Colonic mucosa (tissue), 4 donors: Measurements from ENCODE around the gene WBP2NL. TPM values are rescaled to one million over a fixed set of nuclear protein-coding genes. Genes with fewer than 3 reads are reported as not detected.

Source experiments
- DNase-seq: peaks from one replicate; pipeline ENCODE4 v3.0.0-alpha.2; 2020
- H3K27ac ChIP-seq: fragments of 200-600 bp; one replicate; pipeline ENCODE4 v1.8.0; 2021
- H3K27me3 ChIP-seq: fragments of 200-600 bp; one replicate; pipeline ENCODE4 v1.8.0; 2021
- H3K36me3 ChIP-seq: fragments of 200-600 bp; one replicate; pipeline ENCODE4 v1.8.0; 2021
- H3K4me1 ChIP-seq: fragments of 200-600 bp; one replicate; pipeline ENCODE4 v1.8.0; 2021; ENCODE audit warnings: mild to moderate bottlenecking
- H3K4me3 ChIP-seq: fragments of 200-600 bp; one replicate; pipeline ENCODE4 v1.8.0; 2021
- H3K9ac ChIP-seq, 2 donors: one replicate each; pipeline ENCODE4 v1.7.0; 2013; ENCODE audit warnings: control low read depth in 2 of 2, low read depth in 2 of 2, low read length in 2 of 2
- H3K9me3 ChIP-seq: fragments of 200-600 bp; one replicate; pipeline ENCODE4 v1.8.0; 2021
- intact Hi-C: fragments of 100-400 bp; cut with DNase I; formaldehyde crosslinking; loops from one replicate; pipeline ENCODE4 v1.14.1; 2022
- total RNA-seq, 2 donors: library from RNA; stranded (reverse); fragmentation: NEBNext Ultra II Directional in 1 of 2; extraction: Animal tissue kit (Norgen Biotek cat#: 25700) in 1 of 2; gene quantifications; one replicate each; pipeline ENCODE4 v1.2.1, GENCODE V29; 2021
- TF ChIP-seq, protein P1 (sequence below): fragments of 200-600 bp; IDR thresholded peaks from one replicate; pipeline ENCODE4 v1.8.0; 2022; ENCODE audit warnings: antibody characterized with exemption, mild to moderate bottlenecking
- donor health status: healthy.
- donor health status: DM: no; HTN: no; CAD: no.
- donor health status: DM: no; HTN: no; CAD: no.

Gene WBP2NL
- total RNA-seq, 2 donors from 2014 or later: 1.1 to 1.9 TPM

DNA sequence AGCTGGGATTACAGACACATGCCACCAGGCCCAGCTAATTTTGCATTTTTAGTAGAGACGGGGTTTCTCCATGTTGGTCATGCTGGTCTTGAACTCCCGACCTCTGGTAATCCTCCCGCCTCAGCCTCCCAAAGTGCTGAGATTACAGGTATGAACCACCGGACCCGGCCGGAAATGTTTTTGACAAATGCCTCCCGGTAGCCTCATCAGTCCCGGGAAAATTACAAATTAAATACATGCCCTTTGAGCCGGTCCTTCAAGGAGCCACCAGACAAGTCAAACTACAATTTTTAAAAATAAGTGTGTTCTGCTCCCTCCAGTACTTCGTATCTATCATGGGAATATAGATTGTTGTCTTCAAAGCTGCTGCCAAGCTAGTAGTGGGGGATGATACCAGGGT is 17.5 kb downstream of the WBP2NL start:
- Histone ChIP-seq H3K4me1 (no peaks in the 10 kb centered on the region), H3K36me3 (no peaks in the 10 kb centered on the region), H3K9ac (no peak overlapping the region), H3K27ac (no peak overlapping the region), H3K27me3 (no peaks in the 10 kb centered on the region), H3K4me3 (no peak overlapping the region), H3K9me3 (no peaks in the 10 kb centered on the region)
- TF ChIP-seq, protein P1, sequence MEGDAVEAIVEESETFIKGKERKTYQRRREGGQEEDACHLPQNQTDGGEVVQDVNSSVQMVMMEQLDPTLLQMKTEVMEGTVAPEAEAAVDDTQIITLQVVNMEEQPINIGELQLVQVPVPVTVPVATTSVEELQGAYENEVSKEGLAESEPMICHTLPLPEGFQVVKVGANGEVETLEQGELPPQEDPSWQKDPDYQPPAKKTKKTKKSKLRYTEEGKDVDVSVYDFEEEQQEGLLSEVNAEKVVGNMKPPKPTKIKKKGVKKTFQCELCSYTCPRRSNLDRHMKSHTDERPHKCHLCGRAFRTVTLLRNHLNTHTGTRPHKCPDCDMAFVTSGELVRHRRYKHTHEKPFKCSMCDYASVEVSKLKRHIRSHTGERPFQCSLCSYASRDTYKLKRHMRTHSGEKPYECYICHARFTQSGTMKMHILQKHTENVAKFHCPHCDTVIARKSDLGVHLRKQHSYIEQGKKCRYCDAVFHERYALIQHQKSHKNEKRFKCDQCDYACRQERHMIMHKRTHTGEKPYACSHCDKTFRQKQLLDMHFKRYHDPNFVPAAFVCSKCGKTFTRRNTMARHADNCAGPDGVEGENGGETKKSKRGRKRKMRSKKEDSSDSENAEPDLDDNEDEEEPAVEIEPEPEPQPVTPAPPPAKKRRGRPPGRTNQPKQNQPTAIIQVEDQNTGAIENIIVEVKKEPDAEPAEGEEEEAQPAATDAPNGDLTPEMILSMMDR: no peak
- no peak for DNase-seq
- intact Hi-C loops: no loop called here

DNA sequence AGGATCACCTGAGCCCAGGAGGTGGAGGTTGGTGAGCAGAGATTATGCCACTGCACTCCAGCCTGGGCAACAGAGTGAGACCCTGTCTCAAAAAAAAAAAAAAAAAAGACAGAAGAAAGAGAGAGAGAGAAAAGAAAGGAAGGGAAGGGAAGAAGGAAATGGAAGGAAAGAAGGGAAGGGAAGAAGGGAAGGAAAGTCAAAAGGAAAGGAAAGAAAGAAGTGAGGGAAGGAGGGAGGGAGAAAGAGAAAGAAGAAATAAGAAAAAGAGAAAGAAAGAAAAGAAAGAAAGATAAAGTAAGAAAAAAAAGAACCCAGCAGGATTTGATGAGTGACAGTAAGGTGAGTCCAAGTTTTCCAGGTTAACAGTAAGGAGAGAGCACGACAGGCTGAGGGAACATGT is 19.6 kb downstream of the WBP2NL start:
- no peaks in the 10 kb centered on the region for H3K9me3 ChIP-seq
- H3K27ac ChIP-seq: no peak overlapping the region
- intact Hi-C loops: no loop called here
- H3K9ac ChIP-seq: no peak overlapping the region
- H3K36me3 ChIP-seq: no peaks in the 10 kb centered on the region
- no peaks in the 10 kb centered on the region for H3K27me3 ChIP-seq
- H3K4me3 ChIP-seq: no peak overlapping the region
- no peak for DNase-seq
- TF ChIP-seq, protein P1: no peak
- H3K4me1 ChIP-seq: no peaks in the 10 kb centered on the region

DNA sequence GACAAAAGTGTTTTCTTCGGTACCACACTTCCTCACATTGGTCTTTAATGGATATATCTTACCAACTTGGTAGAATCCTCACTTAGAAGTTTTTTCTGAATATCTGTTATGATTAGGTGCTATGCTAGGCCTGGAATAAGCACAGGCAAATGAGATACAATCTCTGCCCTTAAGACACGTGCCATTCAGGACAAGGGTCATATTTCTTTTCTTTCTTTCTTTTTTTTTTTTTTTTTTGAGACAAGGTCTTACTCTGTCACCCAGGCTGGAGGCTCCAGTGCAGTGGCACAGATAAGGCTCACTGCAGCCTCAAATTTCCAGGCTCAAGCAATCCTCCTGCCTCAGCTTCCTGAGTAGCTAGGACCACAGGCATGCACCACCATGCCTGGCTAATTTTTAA is 23.0 kb downstream of the WBP2NL start:
- Histone ChIP-seq H3K9me3 (no peaks in the 10 kb centered on the region), H3K27ac (no peak overlapping the region), H3K4me3 (no peak overlapping the region), H3K36me3 (no peaks in the 10 kb centered on the region), H3K9ac (no peak overlapping the region), H3K4me1 (no peaks in the 10 kb centered on the region), H3K27me3 (no peaks in the 10 kb centered on the region)
- intact Hi-C loops: no loop called here
- TF ChIP-seq, protein P1: no peak
- DNase-seq: no peak

DNA sequence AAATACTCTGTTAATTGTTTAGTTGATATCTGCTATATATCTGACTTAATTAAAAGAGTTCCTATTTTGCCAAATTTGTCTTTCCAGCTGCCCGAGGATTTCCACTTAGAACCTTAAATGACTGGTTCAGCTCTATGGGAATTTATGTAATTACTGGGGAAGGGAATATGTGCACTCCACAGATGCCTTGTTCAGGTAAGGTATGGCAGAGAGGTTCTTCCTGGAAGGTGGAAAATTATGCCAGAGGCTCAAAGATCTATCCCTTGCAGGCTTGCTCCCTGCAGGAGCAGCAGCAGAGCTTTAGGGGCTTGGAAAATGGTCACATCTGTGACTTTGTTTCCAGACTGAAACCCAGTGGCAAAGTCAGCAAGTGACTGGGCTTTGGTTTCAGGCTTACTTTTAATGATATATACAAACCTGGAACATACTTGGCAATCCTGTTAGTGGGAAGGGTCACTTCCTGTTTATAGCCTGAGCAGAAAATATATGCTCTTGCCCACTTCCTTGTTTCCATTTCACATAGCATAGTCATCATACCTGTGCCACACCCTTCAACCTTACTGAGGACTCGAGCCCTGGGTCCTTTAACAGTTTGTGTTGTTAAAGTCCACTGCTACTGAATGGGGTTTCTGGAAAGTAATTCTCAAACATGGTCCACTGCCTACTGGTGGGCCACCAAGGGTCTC is 23.7 kb downstream of the WBP2NL start:
- no peaks in the 10 kb centered on the region for H3K36me3 ChIP-seq
- H3K9ac ChIP-seq: no peak overlapping the region
- no peak overlapping the region for H3K4me3 ChIP-seq
- H3K4me1 ChIP-seq: no peaks in the 10 kb centered on the region
- no peaks in the 10 kb centered on the region for H3K27me3 ChIP-seq
- intact Hi-C loops: no loop called here
- peak overlapping the region; percentile 67 for H3K27ac ChIP-seq
- TF ChIP-seq, protein P1: no peak
- DNase-seq: peak; percentile 49
- no peaks in the 10 kb centered on the region for H3K9me3 ChIP-seq

DNA sequence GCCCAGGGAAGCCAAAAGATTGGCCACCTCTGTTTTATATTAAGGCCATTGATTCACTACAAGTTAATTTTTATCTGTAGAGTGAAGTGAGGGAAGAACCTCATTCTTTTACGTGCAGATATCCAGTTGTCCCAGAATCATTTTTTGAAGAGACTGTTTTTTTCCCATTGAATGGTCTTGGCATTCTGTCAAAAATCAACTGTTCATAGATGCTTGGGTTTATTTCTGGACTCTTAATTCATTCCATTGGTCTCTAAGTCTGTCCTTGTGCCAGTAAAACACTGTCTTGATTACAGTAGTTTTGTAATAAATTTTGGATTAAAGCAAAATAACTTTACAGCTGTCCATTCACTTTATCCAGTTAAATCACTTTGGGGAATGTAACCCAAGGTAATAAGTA is 26.8 kb downstream of the WBP2NL start:
- H3K36me3 ChIP-seq: no peaks in the 10 kb centered on the region
- no peak overlapping the region for H3K9ac ChIP-seq
- TF ChIP-seq, protein P1: no peak
- intact Hi-C loops: no loop called here
- no peaks in the 10 kb centered on the region for H3K4me1 ChIP-seq
- H3K4me3 ChIP-seq: no peak overlapping the region
- no peak for DNase-seq
- no peak overlapping the region for H3K27ac ChIP-seq
- H3K9me3 ChIP-seq: no peaks in the 10 kb centered on the region
- no peaks in the 10 kb centered on the region for H3K27me3 ChIP-seq
